Thyroid gland (tissue), 4 donors: ENCODE data around the gene ASCC3. TPM values are rescaled to one million over a fixed set of nuclear protein-coding genes. Genes with fewer than 3 reads are reported as not detected.

ENCODE experiments used
- DNase-seq, 2 donors: peaks; one replicate each; pipeline ENCODE4 v3.0.0-alpha.2; 2019
- H3K27ac ChIP-seq, 3 donors: fragments of 200-600 bp; sonication (generic); 1 replicate in 2 of 3; 2 replicates in 1 of 3; pipeline ENCODE4 v1.5.1; 2016 to 2019; ENCODE audit warnings: mild to moderate bottlenecking in 1 of 3, moderate library complexity in 1 of 3
- H3K27me3 ChIP-seq: fragments of 200-600 bp; sonication (generic); one replicate; pipeline ENCODE4 v1.5.1; 2019
- H3K36me3 ChIP-seq, 2 donors: fragments of 200-600 bp; sonication (generic); one replicate each; pipeline ENCODE4 v1.5.1; 2016 to 2019
- H3K4me1 ChIP-seq, 2 donors: fragments of 200-600 bp; sonication (generic); one replicate each; pipeline ENCODE4 v1.5.1; 2017 to 2019
- H3K4me3 ChIP-seq, 3 donors: fragments of 200-600 bp; sonication (generic); replicated peaks in 1 of 3; 1 replicate in 2 of 3; 2 replicates in 1 of 3; pipeline ENCODE4 v1.5.1; 2016; ENCODE audit warnings: mild to moderate bottlenecking in 1 of 3
- H3K9me3 ChIP-seq: fragments of 200-600 bp; sonication (generic); one replicate; pipeline ENCODE4 v1.5.1; 2017
- POLR2A ChIP-seq, 2 donors: fragments of 450-650 bp; IDR thresholded peaks; one replicate each; pipeline ENCODE4 v1.6.1; 2017; ENCODE audit warnings: antibody characterized with exemption in 2 of 2, mild to moderate bottlenecking in 2 of 2, moderate library complexity in 1 of 2
- WGBS, 2 donors: methylation state at CpG; one replicate each; pipeline ENCODE4 v1.1.5; 2017; 5-methylcytosine and 5-hydroxymethylcytosine counted together
- intact Hi-C: fragments of 100-400 bp; cut with DNase I; formaldehyde crosslinking; loops from one replicate; pipeline ENCODE4 v1.15.1; 2023
- total RNA-seq, 4 donors: library from RNA; depleted of rRNA; stranded (reverse); fragments of >200 nt; gene quantifications; one replicate each; pipeline ENCODE4 v1.2.3, GENCODE V29; 2016
- TF ChIP-seq, protein P1 (sequence below), 6 experiments: fragments of 200-600 bp in 3 of 6; fragments of 450-650 bp in 3 of 6; sonication (generic) in 3 of 6; IDR thresholded peaks; one replicate each; pipeline ENCODE4 v1.5.1; 2016 to 2019; ENCODE audit warnings: antibody characterized with exemption in 6 of 6, mild to moderate bottlenecking in 2 of 6, inconsistent platforms in 1 of 6, moderate library complexity in 1 of 6

ASCC3 gene
- total RNA-seq, 4 donors from 2014 or later, result 27.3 to 40.1 (median 33.8) TPM

DNA sequence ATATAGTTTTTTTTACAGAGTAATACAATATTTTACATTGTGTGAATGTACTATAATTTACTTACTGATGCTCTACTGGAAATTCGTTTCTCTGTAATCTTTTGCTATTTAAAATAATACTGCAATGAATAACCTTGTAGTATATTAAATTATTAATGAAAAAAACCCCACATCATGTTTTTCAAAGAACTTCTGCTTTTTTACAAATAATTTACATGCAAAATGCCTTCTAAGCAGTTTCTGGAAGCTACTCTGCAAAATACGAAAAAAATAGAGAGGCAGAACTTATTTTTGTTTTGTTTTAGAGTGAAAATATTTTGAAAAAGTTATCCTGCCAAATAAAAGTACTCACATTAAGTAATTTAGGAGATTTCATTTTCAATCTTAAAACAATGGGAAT, 250.6 kb downstream of the ASCC3 start:
- no peaks in the 10 kb centered on the region for H3K27me3 ChIP-seq
- TF ChIP-seq POLR2A (IDR thresholded peaks at IDR 0.05), result no peak
- TF ChIP-seq, protein P1, sequence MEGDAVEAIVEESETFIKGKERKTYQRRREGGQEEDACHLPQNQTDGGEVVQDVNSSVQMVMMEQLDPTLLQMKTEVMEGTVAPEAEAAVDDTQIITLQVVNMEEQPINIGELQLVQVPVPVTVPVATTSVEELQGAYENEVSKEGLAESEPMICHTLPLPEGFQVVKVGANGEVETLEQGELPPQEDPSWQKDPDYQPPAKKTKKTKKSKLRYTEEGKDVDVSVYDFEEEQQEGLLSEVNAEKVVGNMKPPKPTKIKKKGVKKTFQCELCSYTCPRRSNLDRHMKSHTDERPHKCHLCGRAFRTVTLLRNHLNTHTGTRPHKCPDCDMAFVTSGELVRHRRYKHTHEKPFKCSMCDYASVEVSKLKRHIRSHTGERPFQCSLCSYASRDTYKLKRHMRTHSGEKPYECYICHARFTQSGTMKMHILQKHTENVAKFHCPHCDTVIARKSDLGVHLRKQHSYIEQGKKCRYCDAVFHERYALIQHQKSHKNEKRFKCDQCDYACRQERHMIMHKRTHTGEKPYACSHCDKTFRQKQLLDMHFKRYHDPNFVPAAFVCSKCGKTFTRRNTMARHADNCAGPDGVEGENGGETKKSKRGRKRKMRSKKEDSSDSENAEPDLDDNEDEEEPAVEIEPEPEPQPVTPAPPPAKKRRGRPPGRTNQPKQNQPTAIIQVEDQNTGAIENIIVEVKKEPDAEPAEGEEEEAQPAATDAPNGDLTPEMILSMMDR (IDR thresholded peaks at IDR 0.05), result no peak
- WGBS, 2 donors, result 87 to 90% methylated on average over 2 of the region's 2 CpGs

DNA sequence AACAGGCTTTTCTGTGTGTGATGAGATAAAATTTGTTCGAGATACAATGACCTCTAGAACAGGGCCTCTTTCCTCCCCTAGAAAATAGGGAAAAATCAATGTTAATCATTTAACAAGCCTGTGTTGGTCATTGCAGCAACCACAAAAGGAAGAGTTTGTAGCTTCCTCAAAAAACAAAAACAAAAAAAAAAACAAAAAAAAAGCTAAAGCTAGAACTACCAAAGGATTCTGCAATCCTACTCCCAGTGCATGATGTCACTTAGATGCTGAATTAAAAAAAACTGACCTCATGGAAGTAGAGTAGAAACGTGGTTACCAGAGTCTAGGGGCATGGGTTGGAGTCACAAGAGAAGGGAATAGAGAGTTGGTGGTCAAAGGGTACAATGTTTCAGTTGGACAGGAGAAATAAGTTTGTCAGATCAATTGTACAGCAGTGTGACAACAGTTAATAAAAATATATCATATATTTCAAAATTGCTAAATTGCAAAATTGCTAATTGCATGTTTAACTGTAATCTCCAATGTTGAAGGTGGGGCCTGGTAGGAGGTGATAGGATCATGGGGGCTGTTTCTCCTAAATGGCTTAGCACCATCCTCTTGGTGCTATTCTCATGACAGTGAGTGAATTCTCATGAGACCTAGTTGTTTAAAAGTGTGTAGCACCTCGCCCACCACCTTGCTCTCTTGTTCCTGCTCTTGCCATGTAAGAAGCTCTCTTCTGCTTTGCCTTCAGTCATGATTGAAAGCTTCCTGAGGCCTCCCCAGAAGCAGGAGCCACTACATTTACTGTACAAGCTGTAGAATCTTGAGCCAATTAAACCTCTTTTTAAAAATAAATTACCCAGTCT, 253.0 kb downstream of the ASCC3 start:
- TF ChIP-seq, protein P1 (IDR thresholded peaks at IDR 0.05), result no peak
- no peak for TF ChIP-seq POLR2A (IDR thresholded peaks at IDR 0.05)
- Histone ChIP-seq H3K4me3 (no peak overlapping the region), H3K4me1 (no peaks in the 10 kb centered on the region), H3K27ac (no peak overlapping the region), H3K9me3 (no peaks in the 10 kb centered on the region), H3K27me3 (no peaks in the 10 kb centered on the region), H3K36me3 (no peaks in the 10 kb centered on the region)
- DNase-seq, result no peak
- intact Hi-C loops, result no loop called here
- WGBS, 2 donors, result 95 to 96% methylated on average over 3 of the region's 3 CpGs

More for the DNA sequence above, 250.6 kb downstream of the ASCC3 start:
- Histone ChIP-seq H3K4me1 (no peaks in the 10 kb centered on the region), H3K9me3 (no peaks in the 10 kb centered on the region), H3K36me3 (no peaks in the 10 kb centered on the region), H3K27ac (no peak overlapping the region), H3K4me3 (no peak overlapping the region)
- intact Hi-C loops, result no loop called here
- no peak for DNase-seq

DNA sequence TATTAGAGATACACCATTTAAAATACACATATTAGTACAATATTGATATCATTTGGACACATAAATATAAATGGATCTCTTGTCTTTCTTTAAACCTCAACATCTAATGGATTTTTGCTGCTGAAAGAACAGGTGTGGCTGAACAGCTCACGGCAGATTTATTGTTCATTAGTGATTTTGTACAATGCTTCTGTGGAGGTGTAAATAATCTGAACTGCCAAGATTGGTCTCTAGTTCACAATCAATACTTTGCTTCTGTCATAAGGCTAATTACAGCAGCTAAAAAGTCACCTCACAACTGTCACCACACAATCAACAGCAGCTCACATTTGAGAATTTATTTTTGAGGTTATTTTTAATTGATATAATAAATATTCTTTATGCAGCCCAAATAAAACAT, 254.4 kb downstream of the ASCC3 start:
- intact Hi-C loops, result no loop called here
- 95 to 100% methylated on average over 1 of the region's 1 CpG for WGBS, 2 donors
- Histone ChIP-seq H3K4me3 (no peak overlapping the region), H3K4me1 (no peaks in the 10 kb centered on the region), H3K27ac (no peak overlapping the region), H3K9me3 (no peaks in the 10 kb centered on the region), H3K36me3 (no peaks in the 10 kb centered on the region), H3K27me3 (no peaks in the 10 kb centered on the region)
- DNase-seq, result no peak
- no peak for TF ChIP-seq POLR2A (IDR thresholded peaks at IDR 0.05)
- TF ChIP-seq, protein P1 (IDR thresholded peaks at IDR 0.05), result no peak

DNA sequence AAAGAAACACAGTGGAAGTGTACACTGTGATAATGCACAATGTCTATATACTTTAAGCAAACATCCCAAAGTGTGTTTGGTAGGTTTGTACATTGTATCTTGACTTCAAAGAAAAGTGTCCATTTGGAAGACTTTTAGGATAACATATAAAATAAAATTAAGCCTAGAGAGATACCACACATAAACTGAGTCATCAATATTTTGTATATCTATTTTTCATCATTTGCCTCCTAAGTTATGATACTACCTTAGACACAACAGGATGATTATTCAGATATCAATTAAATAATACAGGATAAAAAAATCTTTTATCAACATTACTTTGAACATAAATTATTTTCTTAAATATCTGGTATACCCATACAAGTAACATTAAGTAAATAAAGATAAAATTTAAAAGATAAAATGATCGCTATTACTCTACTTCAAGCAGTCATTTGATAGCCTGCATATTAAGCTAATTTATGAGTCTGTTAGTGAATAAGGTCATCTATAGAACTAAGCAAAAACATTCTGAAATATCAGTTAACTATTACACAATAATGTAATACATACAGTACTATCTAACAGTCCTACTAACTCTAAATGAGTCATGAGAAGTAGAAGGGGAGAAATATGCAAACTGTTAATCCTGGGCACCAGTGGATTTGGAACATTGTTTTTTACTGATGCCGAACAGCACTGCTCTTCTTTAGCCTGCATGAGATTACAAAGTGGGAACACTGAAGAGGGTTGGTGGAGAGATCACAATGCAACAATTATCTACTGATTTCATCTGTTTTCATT, 258.0 kb downstream of the ASCC3 start:
- intact Hi-C loops, result no loop called here
- Histone ChIP-seq H3K27ac (no peak overlapping the region), H3K36me3 (no peaks in the 10 kb centered on the region), H3K4me3 (no peak overlapping the region), H3K4me1 (no peaks in the 10 kb centered on the region), H3K9me3 (no peaks in the 10 kb centered on the region), H3K27me3 (no peaks in the 10 kb centered on the region)
- WGBS, 2 donors, result 97 to 98% methylated on average over 2 of the region's 2 CpGs
- TF ChIP-seq, protein P1 (IDR thresholded peaks at IDR 0.05), result no peak
- TF ChIP-seq POLR2A (IDR thresholded peaks at IDR 0.05), result no peak
- DNase-seq, result no peak
